HG03103 (cell line): ENCODE measurements around the gene PDXP.
A peak's percentile ranks its signal among the peaks of the same experiment; 100 is the strongest.
"Not testable (repeated sequence)": the region's sequence is repeated elsewhere in the genome, so short reads cannot be mapped to it uniquely, and the experiment has no call there.

ENCODE experiments used
- ATAC-seq: cut with Tn5 transposase; IDR thresholded peaks from one replicate; pipeline ENCODE4 v1.9.1; 2021; ENCODE audit warnings: low read depth; ENCODE audit not compliant: unreplicated experiment

The PDXP gene

GRCh38 chr22:37658133-37659065, at the start of gene PDXP:
TSS of gene PDXP (plus strand) at chr22:37658723. CDS start at chr22:37658783, 60 bp downstream.
- ATAC-seq: peak; percentile 78

- peak; percentile 3 for ATAC-seq
These were observed 49.0 kb upstream of the PDXP start for GRCh38 chr22:37609240-37610152.

DNA sequence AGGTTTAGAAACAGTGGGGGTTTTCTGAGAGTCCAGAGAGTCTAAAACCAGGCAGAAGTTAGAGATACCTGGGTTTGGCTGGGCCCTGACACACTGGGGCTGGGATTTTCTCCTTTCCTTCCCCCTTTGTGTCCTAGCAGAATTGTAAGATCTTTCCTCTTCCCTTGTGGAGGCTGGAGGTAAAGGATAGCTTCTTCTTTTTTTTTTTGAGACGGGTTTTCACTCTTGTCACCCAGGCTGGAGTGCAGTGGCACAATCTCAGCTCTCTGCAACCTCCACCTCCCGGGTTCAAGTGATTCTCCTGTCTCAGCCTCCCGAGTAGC, 48.4 kb upstream of the PDXP start:
- not testable (repeated sequence) for ATAC-seq

GRCh38 chr22:37610480-37611129, 47.9 kb upstream of the PDXP start:
- ATAC-seq: no peak

DNA sequence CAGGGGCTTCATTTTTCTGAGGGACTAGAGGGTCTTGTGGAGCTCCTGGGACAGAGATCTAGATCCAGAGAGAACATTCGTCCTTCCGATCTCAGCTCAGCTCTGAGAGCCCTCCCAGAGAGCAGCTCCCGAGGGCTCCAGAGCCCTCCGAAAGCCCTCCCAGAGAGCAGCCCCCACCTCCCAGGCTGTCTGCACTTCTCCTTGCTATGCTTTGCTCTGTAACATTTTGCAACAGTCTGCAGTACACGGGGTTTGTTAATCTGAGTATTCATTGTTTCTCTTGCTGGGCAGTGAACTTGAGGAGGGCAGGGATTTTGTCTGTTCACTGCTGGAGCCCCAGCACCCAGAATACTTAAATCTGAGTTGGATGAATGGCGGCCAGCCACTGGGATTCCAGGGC, 47.3 kb upstream of the PDXP start:
- ATAC-seq: no peak

GRCh38 chr22:37616201-37617083, 42.1 kb upstream of the PDXP start:
- ATAC-seq: no peak

DNA sequence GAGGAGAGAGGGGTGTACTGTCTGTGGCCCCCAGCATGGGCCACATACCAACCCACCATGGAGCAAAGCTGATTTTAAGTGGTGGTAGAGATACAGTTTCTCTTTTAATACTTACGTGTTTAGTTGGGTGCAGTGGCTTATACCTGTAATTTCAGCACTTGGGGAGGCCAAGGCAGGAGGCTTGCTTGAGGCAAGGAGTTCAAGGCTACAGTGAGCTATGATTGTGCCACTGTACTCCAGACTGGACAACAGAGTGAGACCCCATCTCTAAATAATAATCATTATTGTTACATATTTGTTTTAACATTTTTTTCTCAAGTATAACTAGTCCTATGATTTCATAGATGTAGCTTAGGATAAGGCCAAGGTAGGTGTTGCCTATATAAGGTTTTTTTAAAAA, 41.1 kb upstream of the PDXP start:
- no peak for ATAC-seq

DNA sequence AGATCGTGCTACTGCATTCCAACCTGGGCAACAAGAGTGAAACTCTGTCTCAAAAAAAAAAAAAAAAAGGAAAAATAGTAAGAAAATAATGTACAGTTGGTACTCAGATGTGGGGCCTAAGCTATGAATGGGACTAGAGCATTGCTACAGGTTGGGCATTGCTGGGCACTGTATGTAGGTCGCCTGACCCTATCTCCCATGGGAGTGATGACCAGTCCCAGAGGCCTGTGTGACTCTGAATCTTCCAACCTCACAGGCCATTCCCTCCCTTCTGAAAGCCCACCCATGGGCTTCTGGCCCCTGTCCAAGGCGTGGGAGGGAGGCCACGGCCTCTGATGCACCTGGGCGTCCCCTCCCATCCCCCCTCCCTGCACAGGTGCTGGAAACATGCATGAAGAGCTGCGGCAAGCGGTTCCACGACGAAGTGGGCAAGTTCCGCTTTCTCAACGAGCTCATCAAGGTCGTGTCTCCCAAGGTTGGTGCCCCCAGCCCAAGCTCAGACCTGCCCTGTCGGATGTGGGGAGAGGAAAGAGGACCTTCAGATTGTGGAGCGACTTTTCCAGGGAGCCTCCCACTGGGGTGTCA, 40.4 kb upstream of the PDXP start:
- ATAC-seq: no peak

DNA sequence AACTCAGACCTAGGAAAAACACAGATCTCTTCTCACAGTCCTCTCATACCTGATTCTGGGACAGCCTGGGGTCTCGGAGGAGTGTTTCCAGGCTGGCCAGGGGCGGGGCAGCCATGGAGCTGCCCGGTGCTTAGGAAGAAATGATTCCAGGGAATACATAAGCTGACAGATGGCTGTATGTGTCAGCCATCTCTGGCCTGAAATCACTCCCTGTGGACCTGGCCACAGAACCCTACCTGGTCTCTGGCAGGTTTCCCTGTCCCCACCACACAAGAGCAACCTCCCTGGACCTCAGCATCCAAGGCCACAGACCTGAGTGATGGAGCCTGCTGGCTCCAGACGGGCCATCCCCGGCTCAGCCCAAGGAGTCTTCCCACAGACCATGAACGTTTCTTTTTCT, 39.8 kb upstream of the PDXP start:
- no peak for ATAC-seq

- no peak for ATAC-seq
These were observed 38.5 kb upstream of the PDXP start for GRCh38 chr22:37619991-37620390.

- no peak for ATAC-seq
These were observed 37.1 kb upstream of the PDXP start for GRCh38 chr22:37621352-37621860.

GRCh38 chr22:37623075-37624016, 35.2 kb upstream of the PDXP start:
- ATAC-seq: no peak

DNA sequence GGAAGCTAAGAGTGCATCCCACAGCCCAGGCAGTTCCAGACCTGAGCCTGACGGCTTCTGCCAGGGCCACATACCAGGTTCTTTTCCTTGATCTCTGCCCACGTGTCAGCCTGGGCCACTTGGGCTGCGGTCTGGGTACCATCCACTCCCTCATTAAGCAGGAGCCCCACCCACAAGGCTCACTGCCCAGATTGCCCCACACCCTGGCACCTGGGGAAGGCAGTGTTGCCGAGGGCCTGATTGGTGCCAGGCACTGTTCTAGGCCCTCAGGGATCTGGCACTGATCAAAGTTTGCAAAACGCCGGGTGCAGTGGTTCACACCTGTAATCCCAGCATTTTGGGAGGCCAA, 34.5 kb upstream of the PDXP start:
- no peak for ATAC-seq

DNA sequence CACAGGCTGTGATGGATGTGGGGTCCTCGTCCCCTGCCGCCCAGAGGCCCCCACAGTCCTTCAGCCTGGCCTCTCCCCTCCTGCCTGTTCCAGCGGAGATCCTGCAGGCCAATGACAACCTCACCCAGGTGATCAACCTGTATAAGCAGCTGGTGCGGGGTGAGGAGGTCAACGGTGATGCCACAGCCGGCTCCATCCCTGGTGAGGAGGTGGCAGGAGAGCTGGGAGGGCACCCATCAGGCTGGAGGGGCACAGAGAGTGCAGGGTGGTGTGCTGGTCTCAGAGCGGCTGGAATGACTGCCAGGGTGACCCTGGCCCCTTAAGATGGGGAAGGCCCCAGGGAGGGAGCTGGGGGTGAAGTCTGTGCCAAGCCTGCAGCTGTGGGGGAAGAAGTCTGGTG, 33.6 kb upstream of the PDXP start:
- ATAC-seq: no peak

DNA sequence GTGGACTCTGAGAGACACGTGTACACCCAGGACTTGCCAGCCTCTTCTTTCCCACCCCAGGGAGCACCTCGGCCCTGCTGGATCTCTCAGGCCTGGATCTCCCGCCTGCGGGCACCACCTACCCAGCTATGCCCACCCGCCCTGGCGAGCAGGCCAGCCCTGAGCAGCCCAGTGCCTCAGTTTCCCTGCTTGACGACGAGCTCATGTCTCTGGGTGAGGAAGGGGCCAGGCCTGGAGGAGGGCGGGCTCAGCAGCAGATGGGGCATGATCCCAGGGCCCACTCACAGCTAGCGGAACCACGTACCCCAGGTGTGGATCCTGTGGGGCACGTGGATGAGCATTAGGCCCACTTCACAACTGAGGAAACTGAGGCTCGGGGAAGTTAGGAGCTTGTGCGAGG, 32.8 kb upstream of the PDXP start:
- no peak for ATAC-seq

DNA sequence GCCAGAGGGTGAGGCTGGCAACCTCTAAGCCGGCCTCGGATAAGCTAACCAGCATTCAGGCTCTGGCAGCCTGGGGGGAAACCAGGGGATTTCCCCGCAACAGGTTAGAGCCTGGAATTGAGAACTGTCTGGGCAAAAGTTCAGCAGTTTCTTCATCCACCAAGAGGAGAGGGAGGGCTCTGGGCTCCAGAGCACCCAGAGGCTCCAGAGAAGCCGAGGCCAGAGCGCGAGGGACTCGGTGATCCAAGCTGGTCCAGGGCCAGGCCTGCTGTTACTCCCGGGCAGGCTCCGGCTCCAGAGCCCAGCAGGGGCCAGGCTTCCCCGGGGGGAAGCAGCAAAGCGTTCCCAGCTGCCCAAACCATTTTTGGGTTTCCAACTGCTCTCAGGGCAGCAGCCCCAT, 32.4 kb upstream of the PDXP start:
- ATAC-seq: no peak

- no peak for ATAC-seq
These were observed 31.9 kb upstream of the PDXP start for GRCh38 chr22:37626556-37627075.

DNA sequence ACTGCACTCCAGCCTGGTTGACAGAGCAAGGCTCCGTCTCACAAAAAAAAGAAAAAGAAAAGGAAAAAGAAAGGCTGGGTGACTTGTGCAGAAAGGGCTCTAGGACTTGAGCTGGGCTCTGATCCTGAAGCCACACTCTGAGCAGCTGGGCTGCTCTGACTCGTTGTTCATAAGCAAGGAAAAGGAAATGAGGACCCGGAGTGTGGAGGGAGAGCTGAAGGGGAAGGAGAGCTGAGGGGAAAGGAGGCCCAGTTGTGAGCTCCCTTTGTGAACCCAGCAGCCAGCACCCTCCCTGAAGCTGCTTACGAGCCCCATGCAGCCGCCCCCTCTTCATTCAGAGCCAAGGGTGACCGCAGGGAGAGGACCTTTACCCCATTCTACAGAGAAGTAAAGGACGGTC, 31.4 kb upstream of the PDXP start:
- no peak for ATAC-seq
